IMR-90 (cell line): ENCODE results near the gene TRPM4. TPM values are rescaled to one million over a fixed set of nuclear protein-coding genes. Genes with fewer than 3 reads are reported as not detected.

Experiments
- ATAC-seq: fragments of 200-7000 bp; cut with Tn5 transposase; 2 replicates; pipeline ENCODE4 v1.9.1; 2020; ENCODE audit warnings: low read depth, mild to moderate bottlenecking, moderate library complexity
- BruUV-seq: library from RNA; stranded (reverse); fragments of 400-500 nt; replicated peaks from 2 replicates; lab custom pipeline; 2021; lab: Mats Ljungman, UMichigan
- CTCF ChIA-PET: fragments of 300-600 bp; formaldehyde crosslinking; extraction: SDS; loops from one replicate; lab custom pipeline; 2021; ENCODE audit warnings: antibody characterized with exemption; lab: Yijun Ruan, JAX
- POLR2A ChIA-PET: fragments of 300-600 bp; sonication (Branson Sonifier 250); formaldehyde crosslinking; loops from one replicate; lab custom pipeline; 2022; ENCODE audit warnings: antibody characterized with exemption; ENCODE audit not compliant: unreplicated experiment; lab: Charles Lee
- DNase-seq: peaks from one replicate; pipeline ENCODE4 v3.0.0; 2013
- H2AFZ ChIP-seq: replicated peaks from 2 replicates; pipeline ENCODE3; 2013; ENCODE audit warnings: low read length, mild to moderate bottlenecking; ENCODE audit not compliant: poor library complexity
- H2AK5ac ChIP-seq: 2 replicates; pipeline ENCODE4 v1.6.1; 2013; ENCODE audit warnings: low read depth, low read length, inconsistent platforms
- H2AK9ac ChIP-seq: replicated peaks from 2 replicates; pipeline ENCODE3; 2013; ENCODE audit warnings: mild to moderate bottlenecking, low read depth, low read length, moderate library complexity; ENCODE audit not compliant: poor library complexity
- H2BK120ac ChIP-seq: 2 replicates; pipeline ENCODE4 v1.6.1; 2013; ENCODE audit warnings: low read depth, low read length, inconsistent platforms
- H2BK15ac ChIP-seq: 3 replicates; pipeline ENCODE4 v1.6.1; 2013; ENCODE audit warnings: low read depth, low read length, inconsistent platforms
- H2BK20ac ChIP-seq: 2 replicates; pipeline ENCODE4 v1.6.1; 2013; ENCODE audit warnings: low read depth, mild to moderate bottlenecking, inconsistent platforms, low read length, moderate library complexity
- H2BK5ac ChIP-seq: 2 replicates; pipeline ENCODE4 v1.6.1; 2013; ENCODE audit warnings: mild to moderate bottlenecking, low read depth, low read length, inconsistent platforms; ENCODE audit not compliant: poor library complexity, severe bottlenecking
- H3K14ac ChIP-seq: replicated peaks from 2 replicates; pipeline ENCODE4 v1.6.1; 2013; ENCODE audit warnings: low read depth, low read length, inconsistent platforms
- H3K18ac ChIP-seq: 2 replicates; pipeline ENCODE4 v1.6.1; 2013; ENCODE audit warnings: low read depth, low read length, control low read depth
- H3K23ac ChIP-seq: 2 replicates; pipeline ENCODE4 v1.6.1; 2013; ENCODE audit warnings: low read depth, low read length, inconsistent platforms
- H3K27ac ChIP-seq: 2 replicates; pipeline ENCODE4 v1.5.1; 2013; ENCODE audit warnings: mild to moderate bottlenecking, control low read depth, low read length; ENCODE audit not compliant: insufficient read depth
- H3K27me3 ChIP-seq: 2 replicates; pipeline ENCODE4 v1.6.1; 2013; ENCODE audit warnings: low read length; ENCODE audit not compliant: control insufficient read depth, insufficient read depth
- H3K36me3 ChIP-seq: 2 replicates; pipeline ENCODE4 v1.6.1; 2013; ENCODE audit warnings: low read length, mixed read lengths; ENCODE audit not compliant: control insufficient read depth, insufficient read depth
- H3K4ac ChIP-seq: 2 replicates; pipeline ENCODE4 v1.6.1; 2013; ENCODE audit warnings: low read depth, low read length, inconsistent platforms
- H3K4me1 ChIP-seq: 2 replicates; pipeline ENCODE4 v1.6.1; 2013; ENCODE audit warnings: low read length, mixed read lengths; ENCODE audit not compliant: control insufficient read depth, insufficient read depth
- H3K4me2 ChIP-seq: 2 replicates; pipeline ENCODE4 v1.6.1; 2013; ENCODE audit warnings: low read depth, mild to moderate bottlenecking, control low read depth, low read length, moderate library complexity
- H3K4me3 ChIP-seq: 2 replicates; pipeline ENCODE4 v1.5.1; 2013; ENCODE audit warnings: low read depth, mild to moderate bottlenecking, control low read depth, low read length, moderate library complexity; ENCODE audit not compliant: insufficient read depth
- H3K56ac ChIP-seq: 2 replicates; pipeline ENCODE4 v1.6.1; 2013; ENCODE audit warnings: low read length, inconsistent platforms; ENCODE audit not compliant: insufficient read depth; ENCODE audit errors: extremely low read depth
- H3K79me1 ChIP-seq, 2 experiments: 2 replicates each; pipeline ENCODE4 v1.6.1; 2013; ENCODE audit warnings: low read length in 2 of 2, inconsistent platforms in 1 of 2, low read depth in 1 of 2
- H3K9ac ChIP-seq: 2 replicates; pipeline ENCODE4 v1.6.1; 2013; ENCODE audit warnings: low read depth, low read length, control low read depth
- H3K9me1 ChIP-seq: 2 replicates; pipeline ENCODE4 v1.6.1; 2013; ENCODE audit warnings: low read length, inconsistent platforms; ENCODE audit not compliant: insufficient read depth
- H3K9me3 ChIP-seq: 2 replicates; pipeline ENCODE4 v1.6.1; 2013; ENCODE audit warnings: low read length; ENCODE audit not compliant: control insufficient read depth, insufficient read depth
- H4K20me1 ChIP-seq: 2 replicates; pipeline ENCODE4 v1.6.1; 2013; ENCODE audit warnings: low read length, inconsistent platforms; ENCODE audit not compliant: insufficient read depth
- H4K5ac ChIP-seq: 2 replicates; pipeline ENCODE4 v1.6.1; 2013; ENCODE audit warnings: mild to moderate bottlenecking, low read depth, low read length, control low read depth
- H4K8ac ChIP-seq, 2 experiments: 2 replicates each; pipeline ENCODE4 v1.6.1; 2013; ENCODE audit warnings: low read depth in 2 of 2, low read length in 2 of 2, control low read depth in 1 of 2, inconsistent platforms in 1 of 2
- H4K91ac ChIP-seq: 2 replicates; pipeline ENCODE4 v1.6.1; 2013; ENCODE audit warnings: low read depth, low read length, inconsistent platforms; ENCODE audit not compliant: insufficient read depth
- BHLHE40 ChIP-seq: fragments of 150-350 bp; IDR thresholded peaks from 2 replicates; pipeline ENCODE4 v1.6.1; 2016; ENCODE audit warnings: mild to moderate bottlenecking, low read depth, low read length
- CEBPB ChIP-seq: IDR thresholded peaks from 2 replicates; pipeline ENCODE4 v1.6.1; 2012; ENCODE audit warnings: low read depth, low read length, improper control_type of control experiment
- CHD1 ChIP-seq: IDR thresholded peaks from 2 replicates; pipeline ENCODE4 v1.6.1; 2012; ENCODE audit warnings: low read depth, low read length, improper control_type of control experiment
- CTCF ChIP-seq: conservative IDR thresholded peaks from 2 replicates; pipeline ENCODE4 v1.5.1; 2012; ENCODE audit warnings: mild to moderate bottlenecking, low read depth, low read length, improper control_type of control experiment
- ELK1 ChIP-seq: fragments of 150-350 bp; IDR thresholded peaks from 2 replicates; pipeline ENCODE4 v1.6.1; 2016; ENCODE audit warnings: low read depth, mild to moderate bottlenecking, low read length, moderate library complexity, borderline replicate concordance
- FOS ChIP-seq: fragments of 150-350 bp; IDR thresholded peaks from 2 replicates; pipeline ENCODE4 v1.6.1; 2016; ENCODE audit warnings: low read depth, low read length
- MAFK ChIP-seq: IDR thresholded peaks from 2 replicates; pipeline ENCODE4 v1.6.1; 2012; ENCODE audit warnings: low read depth, low read length, improper control_type of control experiment
- MAZ ChIP-seq: IDR thresholded peaks from 2 replicates; pipeline ENCODE4 v1.6.1; 2012; ENCODE audit warnings: low read depth, mild to moderate bottlenecking, low read length, improper control_type of control experiment, moderate library complexity, borderline replicate concordance
- MXI1 ChIP-seq: IDR thresholded peaks from 2 replicates; pipeline ENCODE4 v1.6.1; 2012; ENCODE audit warnings: low read depth, mild to moderate bottlenecking, low read length, moderate library complexity, borderline replicate concordance
- NFE2L2 ChIP-seq: fragments of 150-350 bp; IDR thresholded peaks from 2 replicates; pipeline ENCODE4 v1.6.1; 2016; ENCODE audit warnings: low read depth, mild to moderate bottlenecking, low read length
- POLR2A ChIP-seq: IDR thresholded peaks from 2 replicates; pipeline ENCODE4 v1.6.1; 2012; ENCODE audit warnings: mild to moderate bottlenecking, low read depth, low read length
- RAD21 ChIP-seq: IDR thresholded peaks from 2 replicates; pipeline ENCODE4 v1.6.1; 2012; ENCODE audit warnings: low read length, improper control_type of control experiment
- RCOR1 ChIP-seq: IDR thresholded peaks from 2 replicates; pipeline ENCODE4 v1.6.1; 2012; ENCODE audit warnings: mild to moderate bottlenecking, low read length, improper control_type of control experiment; ENCODE audit not compliant: insufficient replicate concordance
- RFX5 ChIP-seq: IDR thresholded peaks from 2 replicates; pipeline ENCODE4 v1.8.0; 2012; ENCODE audit warnings: low read depth, mild to moderate bottlenecking, low read length, moderate library complexity
- SMC3 ChIP-seq: fragments of 150-350 bp; IDR thresholded peaks from 2 replicates; pipeline ENCODE4 v1.6.1; 2016; ENCODE audit warnings: low read depth, mild to moderate bottlenecking, antibody characterized with exemption, low read length, moderate library complexity
- USF2 ChIP-seq: fragments of 150-350 bp; IDR thresholded peaks from 2 replicates; pipeline ENCODE4 v1.6.1; 2017; ENCODE audit warnings: mild to moderate bottlenecking, antibody characterized with exemption, low read length, low read depth
- WGBS, 2 experiments: methylation state at CpG; one replicate each; pipeline versions ENCODE4 v1.1.5 to v1.1.7; 2013; ENCODE audit warnings: missing lambda C conversion rate in 2 of 2; ENCODE audit not compliant: insufficient read length in 1 of 2; ENCODE audit errors: extremely low coverage in 2 of 2; 5-methylcytosine and 5-hydroxymethylcytosine counted together
- dilution Hi-C: fragments of 300-500 bp; cut with HindIII; formaldehyde crosslinking; loops from one replicate; pipeline ENCODE4 v1.14.3; 2018; ENCODE audit warnings: low sequenced_read_pairs; ENCODE audit not compliant: unreplicated experiment
- in situ Hi-C: fragments of 300-500 bp; cut with MboI; formaldehyde crosslinking; loops from 3 replicates; pipeline ENCODE4 v1.14.3; 2019; ENCODE audit warnings: low sequenced_read_pairs, inconsistent platforms, mixed read lengths
- intact Hi-C: fragments of 100-400 bp; cut with micrococcal nuclease; formaldehyde crosslinking; loops from 2 replicates; pipeline ENCODE4 v1.10.0; 2022
- polyA plus RNA-seq, 3 experiments: library from polyadenylated mRNA; depleted of rRNA; stranded (reverse); fragments of >200 nt; gene quantifications; 2 replicates each; pipeline ENCODE4 v1.2.3, GENCODE V29; 2012; ENCODE audit warnings: low replicate concordance in 1 of 3
- total RNA-seq: library from RNA; depleted of rRNA; stranded (reverse); fragments of >200 nt; gene quantifications from 2 replicates; pipeline ENCODE4 v1.2.3, GENCODE V29; 2012

The TRPM4 gene
- total and polyA plus RNA-seq, 2 of the 4 experiments (the other 2 are of a cell fraction), result 2.2 to 19.7 TPM

- POLR2A ChIA-PET, result no interaction called here
- Histone ChIP-seq H3K4me3 (no peak overlapping the region), H3K27me3 (no peaks in the 10 kb centered on the region), H3K56ac (no peak overlapping the region), H3K4ac (no peak overlapping the region), H3K9ac (no peak overlapping the region), H2BK20ac (no peak overlapping the region), H3K9me1 (no peaks in the 10 kb centered on the region), H3K14ac (no peak overlapping the region), H3K4me1 (no peaks in the 10 kb centered on the region), H2BK120ac (no peak overlapping the region), H3K18ac (no peak overlapping the region), H4K91ac (no peak overlapping the region), H3K79me1 (no peaks in the 10 kb centered on the region), H4K20me1 (no peaks in the 10 kb centered on the region; the same call in none of the 2 replicates), H3K4me2 (no peak overlapping the region), H2BK15ac (no peak overlapping the region), H3K36me3 (peaks cover 16% of the 10 kb centered on the region), H3K23ac (no peak overlapping the region), H2AK9ac (no peak overlapping the region), H4K8ac (no peak overlapping the region), H3K9me3 (no peaks in the 10 kb centered on the region), H2AK5ac (no peak overlapping the region), H4K5ac (no peak overlapping the region), H2AFZ (no peak overlapping the region), H2BK5ac (no peak overlapping the region), H3K27ac (no peak overlapping the region)
- no TSS peak for BruUV-seq
- intact Hi-C loops, result loop anchor here (1.0 to 5.0 kb wide), 2 partner anchors 84 to 100 kb away; partner anchors contain the start of gene LIN7B
- ATAC-seq, result no peak
- in situ Hi-C loops, result no loop called here
- no peak for DNase-seq
- TF ChIP-seq USF2, result no peak
- no peak for TF ChIP-seq MAZ
- TF ChIP-seq CTCF, result no peak
- no peak for TF ChIP-seq MAFK
- TF ChIP-seq RFX5, result no peak
- TF ChIP-seq SMC3, result no peak
- TF ChIP-seq RAD21, result no peak
- TF ChIP-seq RCOR1, result no peak
- TF ChIP-seq MXI1, result no peak
- TF ChIP-seq POLR2A, result no peak
- TF ChIP-seq BHLHE40, result no peak
- TF ChIP-seq ELK1, result no peak
- TF ChIP-seq FOS, result no peak
- no peak for TF ChIP-seq CEBPB
- no peak for TF ChIP-seq NFE2L2
- no peak for TF ChIP-seq CHD1
- dilution Hi-C loops, result no loop called here
- WGBS, 2 experiments, result 74% methylated on average over 27 of the region's 40 CpGs; no CpG with 5 or more reads in 1 of the 2 experiments
- CTCF ChIA-PET, result no interaction called here
These were observed 39.1 kb downstream of the TRPM4 start for GRCh38 chr19:49196527-49197240.
